Motor neuron (in vitro differentiated cells): ENCODE data around the gene HS6ST1. TPM values are rescaled to one million over a fixed set of nuclear protein-coding genes. Genes with fewer than 3 reads are reported as not detected.

Source experiments
- ATAC-seq, 8 experiments: fragments of 200-7000 bp; cut with Tn5 transposase; replicated peaks in 6 of 8; 2 replicates each; pipeline ENCODE4 v1.8.0; 2021; ENCODE audit warnings: mild to moderate bottlenecking in 8 of 8, moderate library complexity in 8 of 8
- H3K27ac ChIP-seq, 2 donors: fragments of 250-450 bp; sonication (Bioruptor Pico); 2 replicates each; pipeline ENCODE4 v1.9.0; 2021; ENCODE audit warnings: antibody characterized with exemption in 2 of 2, mild to moderate bottlenecking in 2 of 2, moderate library complexity in 1 of 2
- H3K4me1 ChIP-seq, 2 donors: fragments of 250-450 bp; sonication (Bioruptor Pico); replicated peaks in 1 of 2; 2 replicates each; pipeline ENCODE4 v1.6.1; 2021; ENCODE audit warnings: antibody characterized with exemption in 2 of 2, mild to moderate bottlenecking in 2 of 2, moderate library complexity in 1 of 2
- H3K4me3 ChIP-seq, 5 donors: fragments of 250-450 bp; sonication (Bioruptor Pico); 2 replicates each; pipeline ENCODE4 v1.9.0; 2021; ENCODE audit warnings: antibody characterized with exemption in 5 of 5, mild to moderate bottlenecking in 5 of 5, moderate library complexity in 4 of 5
- WGBS, 10 experiments: fragments of 450-650 bp; shearing (Covaris generic); methylation state at CpG; one replicate each; pipeline ENCODE4 v1.0.0; 2022; 5-methylcytosine and 5-hydroxymethylcytosine counted together
- in situ Hi-C, 9 experiments: fragments of 400-800 bp; cut with MboI; loops; one replicate each; pipeline ENCODE4 v1.15.0; 2021; ENCODE audit warnings: low sequenced_read_pairs in 9 of 9, low pct_unique_long_range_greater_than_20kb in 2 of 9; ENCODE audit not compliant: unreplicated experiment in 9 of 9
- total RNA-seq, 8 experiments: library from RNA; unstranded; fragments of 300-600 nt; gene quantifications; 2 replicates each; pipeline versions ENCODE4 v1.2.3 to v1.2.4, GENCODE V29; 2022

The HS6ST1 gene
- total RNA-seq, 8 experiments from 2014 or later, result 8.4 to 111 (median 54.1) TPM

- peak overlapping the region; percentile 26 to 27 for H3K27ac ChIP-seq
- peaks cover 49 to 55% of the 10 kb centered on the region in 2 donors for H3K4me1 ChIP-seq
- peak overlapping the region; percentile 53 to 93 (median 76) for H3K4me3 ChIP-seq
- 0% methylated on average over 1 of the region's 35 CpGs; no CpG with 5 or more reads in 8 of the 10 experiments for WGBS, 10 experiments
- ATAC-seq, result peak in 3 of 8 experiments; percentile 0 to 1 (median 1)
- in situ Hi-C loops, result loop anchor here in 1 of 9 experiments (25.0 kb wide), 1 partner anchor 1595 kb away; no protein-coding TSS in a partner anchor
These were observed 1.3 kb downstream of the HS6ST1 start for GRCh38 chr2:128317181-128317898.

DNA sequence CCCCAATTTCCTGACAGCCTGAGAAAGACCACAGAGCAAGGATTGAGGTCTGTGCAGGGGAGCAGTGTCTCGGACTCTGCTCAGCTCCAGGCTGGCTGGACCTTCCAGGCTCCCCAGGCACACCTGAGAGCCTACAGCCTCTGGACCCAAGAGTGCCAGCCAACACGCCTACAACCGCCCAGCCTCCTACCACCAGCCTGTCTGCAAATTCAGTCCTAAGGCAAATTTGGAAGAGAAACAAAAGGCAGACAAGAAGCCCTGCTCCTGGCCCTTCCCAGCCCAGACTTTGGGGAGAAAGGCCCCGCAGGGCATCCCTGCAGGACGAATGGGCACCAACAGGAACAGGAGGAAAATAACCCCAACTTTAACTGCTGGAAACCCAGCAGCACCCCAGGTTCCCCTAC lies 1.9 kb downstream of the HS6ST1 start:
- WGBS, 10 experiments, result 0 to 40% (median 10%) methylated on average over 1 to 2 of the region's 5 CpGs; no CpG with 5 or more reads in 7 of the 10 experiments

GRCh38 chr2:128315829-128316776 lies 2.6 kb downstream of the HS6ST1 start:
- ATAC-seq, result peak in 5 of 8 experiments; percentile 4 to 20 (median 17)
- 58 to 85% (median 70%) methylated on average over 1 to 7 of the region's 20 CpGs; no CpG with 5 or more reads in 4 of the 10 experiments for WGBS, 10 experiments
- peak overlapping the region; percentile 53 to 93 (median 76) for H3K4me3 ChIP-seq
- peaks cover 53 to 61% of the 10 kb centered on the region in 2 donors for H3K4me1 ChIP-seq
- in situ Hi-C loops, result loop anchor here in 1 of 9 experiments (25.0 kb wide), 1 partner anchor 1596 kb away; no protein-coding TSS in a partner anchor
- peak overlapping the region in 1 of 2 donors; percentile 17 for H3K27ac ChIP-seq

More for the DNA sequence above, 1.9 kb downstream of the HS6ST1 start:
- Histone ChIP-seq H3K4me1 (peaks cover 52 to 59% of the 10 kb centered on the region in 2 donors), H3K4me3 (peak overlapping the region; percentile 53 to 93 (median 76)), H3K27ac (peak overlapping the region in 1 of 2 donors; percentile 17)
- in situ Hi-C loops, result loop anchor here in 1 of 9 experiments (25.0 kb wide), 1 partner anchor 1596 kb away; no protein-coding TSS in a partner anchor
- ATAC-seq, result no peak

DNA sequence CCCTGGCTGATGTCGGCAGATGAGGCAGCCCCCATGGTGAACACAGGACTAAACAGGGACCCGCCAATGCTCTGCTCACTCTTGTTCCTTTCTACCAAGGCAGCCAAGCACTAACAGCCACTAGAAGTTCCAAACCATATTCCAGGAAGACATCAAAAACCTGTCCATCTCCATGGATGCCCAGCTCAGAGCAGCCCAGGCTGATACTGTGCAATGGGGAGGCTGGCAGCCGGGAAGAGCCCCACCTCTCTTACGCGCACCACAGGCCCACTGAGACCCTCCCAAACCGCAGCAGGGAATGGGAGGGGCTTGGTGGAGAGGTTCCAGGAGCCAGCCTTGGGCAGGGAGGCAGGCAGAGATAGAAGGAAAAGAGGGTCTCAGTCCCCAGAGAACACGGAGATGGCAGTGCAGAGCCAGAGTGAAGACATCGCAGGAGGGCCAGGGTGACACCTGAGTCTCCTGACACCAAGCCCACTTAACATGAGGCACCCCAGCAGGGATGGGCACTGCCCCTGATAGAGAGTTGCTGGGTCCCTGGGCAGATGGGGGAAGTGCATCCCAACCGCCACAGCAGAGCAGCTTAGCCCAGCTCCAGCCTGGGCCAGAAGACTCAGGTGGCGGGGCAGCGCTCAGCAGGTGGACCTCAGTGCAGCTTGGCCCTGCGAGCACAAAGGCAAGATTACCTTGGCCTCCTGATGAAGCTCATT lies 3.4 kb downstream of the HS6ST1 start:
- ATAC-seq, result no peak
- Histone ChIP-seq H3K4me1 (peaks cover 53 to 67% of the 10 kb centered on the region in 2 donors), H3K27ac (no peak overlapping the region), H3K4me3 (peak overlapping the region; percentile 53 to 93 (median 76))
- in situ Hi-C loops, result loop anchor here in 1 of 9 experiments (25.0 kb wide), 1 partner anchor 1597 kb away; no protein-coding TSS in a partner anchor
- 0 to 100% (median 80%) methylated on average over 1 of the region's 12 CpGs; no CpG with 5 or more reads in 7 of the 10 experiments for WGBS, 10 experiments

DNA sequence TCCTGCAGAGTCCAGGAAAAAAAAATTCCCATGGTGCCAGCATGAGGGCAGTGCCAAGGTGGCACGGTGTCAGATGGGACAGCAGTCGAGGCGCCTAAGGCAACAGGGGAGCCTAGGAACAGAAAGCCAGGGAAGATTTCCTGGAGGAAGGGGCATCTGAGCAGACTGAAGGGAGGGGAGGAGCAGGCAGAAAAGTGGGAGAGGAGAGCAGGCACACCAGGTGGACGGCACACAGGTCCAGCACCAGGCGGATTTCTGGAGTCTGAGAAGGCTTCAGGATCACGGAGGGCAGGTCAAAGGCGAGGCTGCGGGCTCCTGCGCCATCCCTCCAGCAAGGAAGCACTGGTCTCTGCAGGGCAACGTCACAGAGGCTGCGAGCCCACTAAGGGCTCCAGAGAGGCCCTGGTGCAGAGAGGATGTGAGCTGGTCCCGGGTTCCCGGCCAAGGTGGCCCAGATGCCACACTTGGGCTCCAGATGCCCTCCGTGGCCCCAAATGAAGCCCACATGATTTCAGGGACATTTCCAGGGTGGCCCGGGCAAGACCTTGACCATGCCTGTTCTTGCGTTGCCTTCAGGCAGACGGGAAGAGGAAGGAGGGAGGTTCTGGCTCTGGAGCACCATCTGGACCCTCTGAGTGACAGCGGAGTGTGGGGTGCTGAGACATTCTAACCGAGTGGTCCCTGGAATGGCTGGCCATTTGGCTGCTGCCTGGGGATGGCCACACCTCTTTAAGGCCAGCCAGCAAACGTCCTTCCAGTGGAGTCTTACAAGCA lies 4.1 kb downstream of the HS6ST1 start:
- in situ Hi-C loops, result loop anchor here in 1 of 9 experiments (25.0 kb wide), 1 partner anchor 1598 kb away; no protein-coding TSS in a partner anchor
- no peak overlapping the region for H3K27ac ChIP-seq
- no peak for ATAC-seq
- H3K4me3 ChIP-seq, result peak overlapping the region; percentile 53 to 93 (median 76)
- 80 to 97% (median 88%) methylated on average over 2 to 8 of the region's 20 CpGs; no CpG with 5 or more reads in 6 of the 10 experiments for WGBS, 10 experiments
- H3K4me1 ChIP-seq, result peaks cover 55 to 70% of the 10 kb centered on the region in 2 donors

GRCh38 chr2:128313931-128314347 lies 4.7 kb downstream of the HS6ST1 start:
- H3K4me1 ChIP-seq, result peaks cover 51 to 72% of the 10 kb centered on the region in 2 donors
- ATAC-seq, result no peak
- H3K27ac ChIP-seq, result no peak overlapping the region
- 88 to 100% (median 100%) methylated on average over 1 to 3 of the region's 4 CpGs; no CpG with 5 or more reads in 7 of the 10 experiments for WGBS, 10 experiments
- in situ Hi-C loops, result loop anchor here in 1 of 9 experiments (25.0 kb wide), 1 partner anchor 1598 kb away; no protein-coding TSS in a partner anchor
- peak overlapping the region in 2 of 5 donors; percentile 6 to 76 for H3K4me3 ChIP-seq

DNA sequence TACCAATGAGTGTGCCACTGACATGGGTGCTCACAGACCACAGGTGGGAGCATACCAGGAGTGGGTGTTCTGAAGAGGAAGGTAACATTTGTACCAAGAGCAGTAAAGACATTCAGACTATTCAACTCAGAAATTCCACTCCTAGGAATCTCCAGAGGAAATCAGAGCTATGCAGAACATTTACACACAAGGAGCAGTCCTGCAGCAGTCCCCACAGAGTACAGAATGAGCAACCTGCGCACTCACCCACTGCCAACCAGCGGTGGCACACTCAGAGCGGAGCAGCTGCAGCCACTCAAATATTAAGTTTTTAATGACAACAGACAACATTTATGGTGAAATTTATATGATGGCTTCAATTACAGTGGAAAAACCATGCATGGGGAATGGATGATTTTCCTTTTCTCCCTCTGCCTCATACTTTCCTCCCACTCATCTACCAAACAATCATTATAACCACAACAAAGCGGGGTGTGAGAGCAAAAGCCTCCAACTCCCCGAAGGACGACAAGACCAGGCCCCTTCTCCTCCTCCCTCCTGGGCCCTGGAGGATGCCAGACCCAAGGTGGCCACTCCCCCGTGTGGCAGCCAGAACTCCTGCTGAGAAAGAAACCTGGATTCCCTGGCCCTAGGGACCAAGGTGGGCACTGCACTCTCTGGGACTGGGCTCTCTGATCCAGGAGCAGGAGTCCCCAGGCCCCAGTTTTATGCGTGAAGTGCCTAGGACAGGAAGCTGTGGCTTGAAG lies 5.4 kb downstream of the HS6ST1 start:
- in situ Hi-C loops, result loop anchor here in 1 of 9 experiments (25.0 kb wide), 1 partner anchor 1599 kb away; no protein-coding TSS in a partner anchor
- Histone ChIP-seq H3K27ac (no peak overlapping the region), H3K4me1 (peaks cover 51 to 78% of the 10 kb centered on the region in 2 donors), H3K4me3 (peak overlapping the region in 2 of 5 donors; percentile 6 to 11)
- WGBS, 10 experiments, result 0 to 86% (median 66%) methylated on average over 1 to 7 of the region's 8 CpGs; no CpG with 5 or more reads in 2 of the 10 experiments
- peak in 2 of 8 experiments; percentile 19 to 25 for ATAC-seq

DNA sequence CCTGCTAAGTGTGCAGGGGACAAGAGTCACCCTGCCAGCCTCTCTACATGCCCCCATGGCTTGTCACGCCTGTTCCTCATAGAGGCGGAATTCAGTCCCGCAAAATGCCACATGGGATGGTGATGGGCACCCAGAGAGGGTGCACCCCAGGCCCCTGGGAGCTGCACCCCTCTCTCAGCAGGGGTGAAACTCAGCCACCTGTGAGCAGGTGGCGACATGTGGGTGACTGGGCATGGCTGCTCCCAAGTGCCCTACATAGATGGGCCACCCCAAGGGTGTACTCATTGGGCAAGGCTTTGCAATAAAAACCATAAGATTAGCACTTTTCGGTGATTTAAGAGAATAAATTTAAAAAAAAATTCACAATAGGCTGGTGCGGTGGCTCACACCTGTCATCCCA lies 6.3 kb downstream of the HS6ST1 start:
- H3K4me3 ChIP-seq, result no peak overlapping the region
- H3K4me1 ChIP-seq, result peaks cover 55 to 81% of the 10 kb centered on the region in 2 donors
- ATAC-seq, result no peak
- no peak overlapping the region for H3K27ac ChIP-seq
- 93 to 100% (median 100%) methylated on average over 1 to 3 of the region's 6 CpGs; no CpG with 5 or more reads in 6 of the 10 experiments for WGBS, 10 experiments
- in situ Hi-C loops, result loop anchor here in 1 of 9 experiments (25.0 kb wide), 1 partner anchor 1600 kb away; no protein-coding TSS in a partner anchor

GRCh38 chr2:128311755-128312341 lies 6.8 kb downstream of the HS6ST1 start:
- 47 to 84% (median 73%) methylated on average over 3 to 8 of the region's 11 CpGs; no CpG with 5 or more reads in 7 of the 10 experiments for WGBS, 10 experiments
- H3K4me3 ChIP-seq, result no peak overlapping the region
- peak in 3 of 8 experiments; percentile 21 to 68 (median 56) for ATAC-seq
- H3K4me1 ChIP-seq, result peaks cover 61 to 86% of the 10 kb centered on the region in 2 donors
- no peak overlapping the region for H3K27ac ChIP-seq
- in situ Hi-C loops, result loop anchor here in 1 of 9 experiments (25.0 kb wide), 1 partner anchor 1600 kb away; no protein-coding TSS in a partner anchor

DNA sequence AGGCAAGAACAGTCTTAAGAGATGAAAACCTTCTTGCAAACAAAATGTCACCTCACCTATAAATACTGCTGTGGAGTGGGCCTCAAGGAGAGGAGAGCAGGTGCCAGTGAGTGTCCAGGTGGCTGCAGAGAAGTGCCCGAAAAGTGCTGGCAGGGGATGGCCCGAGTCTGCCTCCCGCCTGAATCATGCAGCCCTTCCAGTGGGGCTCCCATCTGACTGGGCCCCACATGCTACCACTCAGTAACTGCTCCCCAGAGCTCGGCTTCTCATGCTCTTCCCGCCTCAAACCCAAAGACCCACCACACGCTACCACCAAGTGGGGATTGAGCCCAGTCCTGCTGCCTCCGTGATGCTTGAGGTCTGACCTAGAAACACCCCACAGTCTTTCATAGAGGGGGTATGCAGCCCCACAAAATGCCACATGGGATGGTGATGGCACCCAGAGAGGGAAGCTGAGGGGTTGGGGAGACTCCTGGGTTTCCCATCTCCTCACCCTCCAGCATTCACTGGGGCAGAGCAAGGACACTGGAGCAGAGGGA lies 7.4 kb downstream of the HS6ST1 start:
- no peak overlapping the region for H3K4me3 ChIP-seq
- peaks cover 66 to 90% of the 10 kb centered on the region in 2 donors for H3K4me1 ChIP-seq
- no peak for ATAC-seq
- WGBS, 10 experiments, result 80 to 100% (median 92%) methylated on average over 1 to 2 of the region's 7 CpGs; no CpG with 5 or more reads in 6 of the 10 experiments
- no peak overlapping the region for H3K27ac ChIP-seq
- in situ Hi-C loops, result loop anchor here in 1 of 9 experiments (25.0 kb wide), 1 partner anchor 1601 kb away; no protein-coding TSS in a partner anchor
